Inflammatory macrophage (primary cell): ENCODE data around the gene RFX3.

Experiments
- DNase-seq, 2 donors: peaks; one replicate each; pipeline ENCODE4 v3.0.0-alpha.2; 2020 to 2022

The RFX3 gene

GRCh38 chr9:3268223-3268622 lies 257.6 kb downstream of the RFX3 start:
- DNase-seq = no peak

DNA sequence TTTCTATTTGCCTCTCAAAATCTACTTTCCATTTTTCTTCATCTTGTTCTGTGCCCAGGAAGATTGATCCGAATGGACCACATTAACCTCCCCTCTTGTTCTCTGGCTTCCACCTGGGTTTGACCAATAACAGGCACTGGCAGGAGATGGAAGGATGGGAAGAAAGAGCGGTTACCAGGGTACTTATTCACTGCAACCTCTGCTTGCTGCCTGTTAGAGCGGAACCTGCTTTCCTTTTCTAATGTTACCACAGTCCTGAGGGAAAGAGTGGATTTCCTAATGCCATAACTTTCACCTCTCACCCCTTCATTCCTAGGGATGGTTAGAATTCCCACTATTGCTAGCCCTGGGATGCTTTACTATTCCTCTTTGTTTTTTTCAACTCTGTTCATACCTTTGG lies 262.1 kb downstream of the RFX3 start:
- no peak for DNase-seq

- DNase-seq = no peak
Measured at GRCh38 chr9:3262826-3263529, 262.8 kb downstream of the RFX3 start.

- no peak for DNase-seq
Measured at GRCh38 chr9:3261484-3261883, 264.3 kb downstream of the RFX3 start.

DNA sequence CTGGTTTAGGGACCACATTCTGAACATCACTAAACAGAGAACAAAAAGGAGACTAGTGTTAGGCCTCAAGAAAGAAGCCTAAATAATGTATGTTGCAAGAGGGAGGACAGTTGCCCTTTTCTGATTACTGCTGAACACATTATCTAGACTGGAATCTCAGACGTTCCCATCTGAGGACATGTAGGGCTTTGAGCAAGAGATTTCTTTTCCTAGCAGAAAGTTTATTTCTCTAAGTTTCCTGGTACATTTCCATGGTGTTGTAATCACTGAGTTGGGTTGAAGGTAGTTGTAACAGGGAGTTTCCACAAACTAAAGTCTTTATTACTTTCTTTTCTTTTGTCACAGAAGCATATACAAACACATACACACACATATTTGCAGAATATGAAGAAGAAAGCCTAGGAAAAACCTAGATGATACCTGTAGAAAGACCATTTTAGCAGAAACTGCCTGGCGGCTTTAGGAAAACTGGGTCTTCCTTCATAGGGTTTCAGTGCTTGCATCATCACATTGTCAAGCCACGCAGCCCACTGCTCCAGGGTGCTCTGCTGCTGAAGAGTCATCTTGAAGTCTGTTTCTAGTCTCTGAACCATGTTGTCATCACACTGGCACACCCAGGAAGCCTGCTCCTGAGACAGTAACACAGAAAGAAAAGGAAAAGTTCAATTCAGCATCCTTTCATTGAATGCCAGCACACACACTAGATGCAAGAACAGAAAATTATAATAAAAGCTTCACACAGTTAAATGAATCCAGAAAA lies 269.1 kb downstream of the RFX3 start:
- no peak for DNase-seq

DNA sequence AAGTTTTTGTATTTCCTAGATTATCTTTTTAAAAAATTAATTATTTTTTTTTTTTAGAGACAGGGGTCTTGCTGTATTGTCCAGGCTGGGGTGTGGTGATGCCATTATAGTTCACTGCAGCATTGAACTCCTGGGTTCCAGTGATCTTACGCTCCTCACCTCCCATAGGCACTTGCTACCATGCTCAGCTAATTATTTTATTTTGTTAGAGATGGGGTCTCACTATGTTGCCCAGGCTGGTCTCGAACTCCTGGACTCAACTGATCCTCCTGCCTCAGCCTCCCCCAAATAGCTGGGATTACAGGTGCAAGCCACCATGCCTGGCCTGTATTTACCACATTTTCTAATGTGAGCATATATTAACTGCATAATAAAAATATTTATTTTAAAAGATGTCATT lies 274.5 kb downstream of the RFX3 start:
- no peak for DNase-seq

GRCh38 chr9:3250741-3251140 lies 275.1 kb downstream of the RFX3 start:
- DNase-seq = no peak

GRCh38 chr9:3247211-3247610 lies 278.6 kb downstream of the RFX3 start:
- DNase-seq = no peak

- DNase-seq = no peak
Measured at GRCh38 chr9:3246241-3246640, 279.6 kb downstream of the RFX3 start.

DNA sequence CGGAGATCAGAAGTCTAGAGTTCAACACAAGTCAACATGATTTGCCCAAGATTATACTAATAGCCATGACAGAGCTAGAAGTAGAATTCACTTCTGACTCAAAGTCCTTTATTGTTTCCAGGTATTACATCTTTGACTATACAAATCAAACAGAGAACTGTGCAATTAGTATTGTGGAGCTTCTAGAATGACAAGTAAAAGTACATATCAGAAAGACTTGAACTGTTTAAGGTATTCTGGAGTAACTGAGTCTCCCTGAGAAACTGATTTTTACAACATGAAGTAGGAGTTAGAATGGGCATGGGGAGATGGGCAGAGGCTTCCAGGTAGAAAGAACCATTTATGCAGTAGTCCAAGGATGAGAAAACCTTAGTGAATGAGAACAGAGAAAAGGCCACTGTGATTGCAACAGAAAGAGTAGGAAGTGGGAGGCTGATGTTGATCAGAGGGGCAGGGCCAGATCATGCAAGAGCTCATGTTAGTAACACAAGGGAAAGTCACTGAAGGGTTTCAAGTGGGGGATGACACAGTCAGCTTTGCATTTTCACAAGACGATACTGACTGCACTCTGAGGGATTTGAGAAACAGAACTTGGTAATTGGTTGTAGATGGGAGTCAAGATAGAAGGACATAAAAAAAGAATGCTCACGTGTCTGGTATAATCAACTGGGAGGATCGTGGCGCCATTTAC lies 280.7 kb downstream of the RFX3 start:
- DNase-seq = peak; percentile 82

DNA sequence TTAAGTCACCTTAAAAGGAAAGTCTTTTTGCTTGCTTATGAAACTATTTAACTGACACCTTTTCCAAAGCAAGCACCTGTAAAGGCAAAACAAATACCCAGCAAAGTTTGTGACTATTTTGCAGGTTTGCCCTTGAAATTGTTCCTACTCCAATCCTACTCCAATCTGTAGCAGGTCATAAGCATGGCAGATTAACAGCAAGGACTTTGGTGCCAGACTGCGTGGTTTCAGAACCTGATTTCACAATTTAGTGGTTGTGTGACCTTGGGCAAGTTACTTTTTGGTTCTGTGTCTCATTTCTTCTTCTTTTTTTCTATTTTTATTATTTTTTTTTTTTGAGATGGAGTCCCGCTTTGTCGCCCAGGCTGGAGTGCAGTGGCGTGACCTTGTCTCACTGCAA lies 282.1 kb downstream of the RFX3 start:
- DNase-seq = peak; percentile 51

- DNase-seq = no peak
Measured at GRCh38 chr9:3241290-3241689, 284.5 kb downstream of the RFX3 start.

DNA sequence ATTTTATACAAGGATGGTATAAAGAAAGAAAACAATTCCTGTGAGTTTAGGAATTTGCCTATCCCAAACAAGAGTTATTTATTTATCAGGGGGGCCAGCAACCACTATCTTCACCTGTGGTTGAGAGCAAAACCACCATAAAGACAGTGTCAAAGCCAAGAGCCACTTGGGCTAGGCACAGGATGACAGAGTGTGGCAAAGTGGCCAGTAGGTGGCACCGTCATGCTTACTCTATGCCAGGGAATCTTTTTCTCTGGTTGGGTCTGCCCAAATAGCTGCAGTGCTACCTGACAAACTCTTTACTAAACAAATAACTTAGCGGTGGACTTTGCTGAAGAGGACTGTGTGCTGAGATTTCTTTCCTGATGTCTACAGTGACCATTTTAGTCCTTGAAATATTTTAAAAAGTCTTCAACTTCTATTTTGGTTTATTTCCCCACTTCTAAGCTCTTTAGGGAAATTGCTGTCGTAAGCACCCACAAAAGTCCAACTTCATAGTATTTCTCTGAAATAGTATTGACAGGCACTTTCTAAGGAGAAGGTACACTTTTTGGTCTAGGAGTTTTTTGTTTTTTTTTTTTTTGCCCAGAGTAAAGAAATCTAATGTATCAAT lies 285.0 kb downstream of the RFX3 start:
- DNase-seq = peak; percentile 60 to 72

DNA sequence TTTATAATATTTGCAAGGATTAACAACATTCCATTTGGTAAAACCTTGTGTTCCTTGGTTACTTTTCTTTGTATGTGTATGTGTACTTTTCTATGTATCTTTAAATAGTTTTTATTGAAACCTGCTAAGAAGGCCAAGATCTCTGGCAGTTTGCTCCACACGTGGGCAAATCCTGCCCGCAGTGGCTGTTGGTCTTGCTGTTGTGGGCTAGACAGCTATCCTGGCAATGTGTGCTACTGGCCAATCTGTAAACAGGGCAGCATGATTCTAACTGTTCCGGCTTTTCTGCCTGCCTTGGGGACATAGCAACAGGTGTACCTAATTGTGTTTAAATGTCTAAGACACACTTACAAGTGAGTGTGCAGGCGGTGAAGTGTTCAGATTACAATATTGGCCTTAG lies 286.6 kb downstream of the RFX3 start:
- DNase-seq = no peak

DNA sequence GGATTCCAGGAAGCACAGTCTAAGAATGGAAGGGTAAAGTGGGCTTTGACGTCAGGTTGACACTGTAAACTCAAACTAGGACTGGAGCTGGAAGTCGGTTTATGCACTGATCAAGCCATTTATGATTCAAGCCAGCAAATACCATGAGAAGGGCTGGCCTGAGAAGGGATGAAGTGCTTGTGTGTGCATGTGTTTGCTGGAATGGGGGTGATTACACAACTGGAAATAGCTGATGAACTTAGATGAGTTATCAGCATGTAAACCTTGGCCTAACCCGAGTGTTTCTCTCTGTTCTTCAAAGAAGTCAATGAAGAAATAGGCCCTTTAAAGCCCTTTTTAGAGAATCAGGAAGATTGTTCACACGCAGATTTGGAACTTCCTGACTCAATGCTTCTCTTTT lies 287.6 kb downstream of the RFX3 start:
- no peak for DNase-seq

GRCh38 chr9:3237121-3237520 lies 288.7 kb downstream of the RFX3 start:
- DNase-seq = no peak

- no peak for DNase-seq
Measured at GRCh38 chr9:3235497-3235896, 290.3 kb downstream of the RFX3 start.

GRCh38 chr9:3224931-3225330 lies 300.9 kb downstream of the RFX3 start:
- no peak for DNase-seq

DNA sequence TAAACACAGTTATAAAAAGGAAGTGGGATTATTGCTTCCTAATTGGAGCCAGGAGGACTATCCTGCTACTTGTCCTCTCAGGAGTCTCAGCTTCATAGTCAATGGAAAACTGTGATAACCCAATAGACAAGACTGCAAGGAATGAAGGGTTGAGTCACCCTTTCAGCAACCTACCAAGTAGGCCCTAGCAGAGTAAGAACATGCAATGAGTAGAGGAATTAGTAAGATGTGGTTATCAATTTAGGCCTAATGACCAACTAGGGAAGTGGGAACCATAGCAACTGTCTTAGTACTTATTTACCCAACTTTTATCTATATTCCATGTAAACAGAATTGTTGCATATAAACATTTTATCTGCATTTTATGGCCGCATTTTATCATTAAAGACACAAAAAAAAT lies 310.1 kb downstream of the RFX3 start:
- no peak for DNase-seq

- DNase-seq = no peak
Measured at GRCh38 chr9:3214741-3215140, 311.1 kb downstream of the RFX3 start.

DNA sequence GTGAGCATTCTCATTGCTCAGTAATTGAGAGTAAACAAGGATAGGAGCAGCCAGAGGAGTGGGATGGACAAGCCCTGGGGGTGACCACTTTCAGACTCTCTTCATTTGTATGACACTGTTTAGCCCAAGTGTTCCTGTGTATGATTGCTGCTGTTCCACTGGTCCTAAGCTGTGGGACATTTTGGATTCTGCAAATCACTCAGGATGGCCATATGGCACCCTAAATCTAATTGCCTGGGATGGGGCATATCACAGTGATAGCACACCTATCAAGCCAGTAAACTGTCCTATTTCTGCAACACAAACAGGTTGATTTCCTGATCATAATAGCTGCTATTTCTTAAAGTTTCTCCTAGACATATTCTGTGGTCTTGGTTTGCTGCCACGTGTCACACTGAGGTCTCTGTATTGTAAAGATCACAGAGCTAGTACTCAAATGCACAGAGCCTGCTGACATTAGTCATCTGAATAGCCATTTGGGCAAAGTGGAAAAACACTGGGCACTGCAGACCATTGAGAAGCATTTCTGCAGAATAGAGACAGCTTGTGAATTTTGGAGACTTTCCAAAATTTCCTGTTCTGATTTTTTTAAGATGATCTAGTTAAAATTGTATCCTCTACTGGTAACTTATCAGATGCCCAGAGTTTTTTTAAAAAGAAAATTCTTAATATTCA lies 320.2 kb downstream of the RFX3 start:
- no peak for DNase-seq

- no peak for DNase-seq
Measured at GRCh38 chr9:3200331-3200774, 325.4 kb downstream of the RFX3 start.

DNA sequence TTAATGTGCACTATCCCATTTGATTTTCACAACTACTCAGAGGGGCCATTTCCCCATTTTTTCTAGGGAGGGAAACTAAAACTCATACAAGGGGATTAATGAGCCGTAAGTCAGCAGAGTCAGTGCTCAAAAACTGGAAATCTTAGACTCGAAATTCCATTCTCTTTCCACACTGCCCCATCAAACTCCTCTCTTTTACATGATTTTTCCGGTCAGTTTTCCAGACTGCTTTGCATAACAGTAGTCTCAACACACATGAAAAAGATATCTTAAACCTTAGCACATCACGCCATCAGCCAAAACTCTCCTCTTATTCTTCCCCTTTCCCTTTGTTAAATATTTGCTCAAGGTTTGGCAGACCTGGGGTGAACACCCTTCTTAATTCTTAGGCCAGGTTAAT lies 332.0 kb downstream of the RFX3 start:
- DNase-seq = no peak
